Adrenal gland (tissue), 12 donors: Measurements from ENCODE around the gene UBXN2A. TPM values are rescaled to one million over a fixed set of nuclear protein-coding genes. Genes with fewer than 3 reads are reported as not detected.
"Not testable (repeated sequence)": the region's sequence is repeated elsewhere in the genome, so short reads cannot be mapped to it uniquely, and the experiment has no call there.

Experiments
- DNase-seq, 7 donors: peaks; one replicate each; pipeline ENCODE4 v3.0.0-alpha.2; 2019 to 2020
- H3K27ac ChIP-seq, 5 donors: fragments of 200-600 bp; sonication (generic) in 4 of 5; 1 replicate in 3 of 5; 2 replicates in 2 of 5; pipeline versions ENCODE4 v1.5.1 to v1.8.0; 2016 to 2020; ENCODE audit warnings: mild to moderate bottlenecking in 1 of 5
- H3K27me3 ChIP-seq: fragments of 200-600 bp; 2 replicates; pipeline ENCODE4 v1.8.0; 2021
- H3K36me3 ChIP-seq, 2 donors: fragments of 200-600 bp; replicated peaks in 1 of 2; 1 replicate in 1 of 2; 2 replicates in 1 of 2; pipeline versions ENCODE4 v1.5.1 to v1.8.0; 2018 to 2022
- H3K4me1 ChIP-seq, 2 donors: fragments of 200-600 bp; replicated peaks in 1 of 2; 1 replicate in 1 of 2; 2 replicates in 1 of 2; pipeline versions ENCODE4 v1.5.1 to v1.8.0; 2018 to 2021
- H3K4me3 ChIP-seq, 4 donors: fragments of 200-600 bp; sonication (generic) in 3 of 4; one replicate each; pipeline ENCODE4 v1.5.1; 2016 to 2018
- H3K9me3 ChIP-seq, 3 donors: fragments of 200-600 bp; sonication (generic) in 1 of 3; replicated peaks in 1 of 3; 1 replicate in 2 of 3; 2 replicates in 1 of 3; pipeline versions ENCODE4 v1.5.1 to v1.8.0; 2016 to 2021
- CTCF ChIP-seq, 6 experiments: fragments of 450-650 bp in 4 of 6; fragments of 200-600 bp in 2 of 6; sonication (generic) in 1 of 6; IDR thresholded peaks; 1 replicate in 5 of 6; 2 replicates in 1 of 6; pipeline versions ENCODE4 v1.5.1 to v1.8.0; 2016 to 2021; ENCODE audit warnings: antibody characterized with exemption in 6 of 6, mild to moderate bottlenecking in 2 of 6, moderate library complexity in 1 of 6
- POLR2A ChIP-seq, 2 donors: fragments of 450-650 bp; IDR thresholded peaks; one replicate each; pipeline ENCODE4 v1.6.1; 2017; ENCODE audit warnings: antibody characterized with exemption in 2 of 2, mild to moderate bottlenecking in 2 of 2, moderate library complexity in 1 of 2
- WGBS, 4 donors: extraction: QIAGEN DNeasy Blood & Tissue Kit in 2 of 4; methylation state at CpG; one replicate each; pipeline versions ENCODE4 v1.1.5 to v1.1.7; 2013 to 2017; 5-methylcytosine and 5-hydroxymethylcytosine counted together
- intact Hi-C, 2 donors: fragments of 100-400 bp; cut with DNase I; formaldehyde crosslinking; loops; one replicate each; pipeline versions ENCODE4 v1.14.1 to v1.15.0; 2022 to 2023
- polyA plus RNA-seq, 3 donors: library from polyadenylated mRNA; stranded (reverse); fragments of 200-250 nt in 2 of 3; fragments of 350-450 nt in 1 of 3; fragmentation: Illumina TruSeq in 1 of 3; extraction: RNeasy Lipid Tissue Mini Kit (QIAGEN cat#74804) in 1 of 3; gene quantifications; one replicate each; pipeline ENCODE4 v1.2.3, GENCODE V29; 2013 to 2014
- total RNA-seq, 9 donors: library from RNA; depleted of rRNA in 4 of 9; stranded (reverse); fragments of >200 nt in 4 of 9; fragments of 120-200 nt in 1 of 9; fragmentation: NEBNext Ultra II Directional in 1 of 9; extraction: Animal tissue kit (Norgen Biotek cat#: 25700) in 1 of 9; gene quantifications; one replicate each; pipeline versions ENCODE4 v1.1.0 to v1.2.4, GENCODE V29; 2013 to 2023
- donor health status: healthy with polysubstance abuse.
- donor health status: Bipolar disorder and iron deficiency.
- donor health status: DM: yes; HTN: yes; CAD: no.
- donor health status: DM: no; HTN: no; CAD: no.
- donor health status: DM: no; HTN: no; CAD: no.
- donor health status: DM: yes; HTN: yes; CAD: no.

UBXN2A gene
- total and polyA plus RNA-seq, 12 donors = 5.4 to 17.3 (median 11.0) TPM

- Histone ChIP-seq H3K4me1 (no peaks in the 10 kb centered on the region), H3K27me3 (no peaks in the 10 kb centered on the region), H3K9me3 (no peaks in the 10 kb centered on the region), H3K4me3 (no peak overlapping the region), H3K27ac (no peak overlapping the region), H3K36me3 (peaks cover 0 to 21% of the 10 kb centered on the region in 2 donors)
- 48 to 70% (median 67%) methylated on average over 2 of the region's 2 CpGs for WGBS, 4 donors
- no peak for DNase-seq
- intact Hi-C loops = no loop called here
- TF ChIP-seq CTCF (IDR thresholded peaks at IDR 0.05) (no peak), POLR2A (IDR thresholded peaks at IDR 0.05) (no peak)
Observed at GRCh38 chr2:24026233-24026632, 86.0 kb downstream of the UBXN2A start.

- Histone ChIP-seq H3K36me3 (peaks cover 0 to 27% of the 10 kb centered on the region in 2 donors), H3K4me3 (no peak overlapping the region), H3K9me3 (no peaks in the 10 kb centered on the region), H3K4me1 (no peaks in the 10 kb centered on the region), H3K27ac (no peak overlapping the region), H3K27me3 (no peaks in the 10 kb centered on the region)
- WGBS, 4 donors = 87 to 95% (median 92%) methylated on average over 7 to 9 of the region's 9 CpGs
- no peak for DNase-seq
- TF ChIP-seq POLR2A (IDR thresholded peaks at IDR 0.05) (no peak), CTCF (IDR thresholded peaks at IDR 0.05) (no peak)
- intact Hi-C loops = no loop called here
Observed at GRCh38 chr2:24038786-24039499, 98.7 kb downstream of the UBXN2A start.

- 88 to 100% (median 97%) methylated on average over 4 of the region's 4 CpGs for WGBS, 4 donors
- no peak for TF ChIP-seq CTCF (IDR thresholded peaks at IDR 0.05)
- no peak for TF ChIP-seq POLR2A (IDR thresholded peaks at IDR 0.05)
- peaks cover 0 to 27% of the 10 kb centered on the region in 2 donors for H3K36me3 ChIP-seq
- no peaks in the 10 kb centered on the region for H3K27me3 ChIP-seq
- H3K27ac ChIP-seq = no peak overlapping the region
- no peak for DNase-seq
- intact Hi-C loops = no loop called here
- no peak overlapping the region for H3K4me3 ChIP-seq
- H3K4me1 ChIP-seq = no peaks in the 10 kb centered on the region
- H3K9me3 ChIP-seq = no peaks in the 10 kb centered on the region
Observed at GRCh38 chr2:24040511-24040910, 100.2 kb downstream of the UBXN2A start.

- DNase-seq, H3K27ac ChIP-seq, H3K4me3 ChIP-seq, H3K27me3 ChIP-seq, intact Hi-C loops, H3K9me3 ChIP-seq: not testable (repeated sequence)
- 94 to 97% (median 95%) methylated on average over 6 of the region's 6 CpGs for WGBS, 4 donors
- Histone ChIP-seq H3K36me3 (peaks cover 0 to 11% of the 10 kb centered on the region in 2 donors), H3K4me1 (peaks cover 0 to 13% of the 10 kb centered on the region in 2 donors)
Observed at GRCh38 chr2:24043133-24043532, 102.9 kb downstream of the UBXN2A start.
